ENCODE results near the gene FN1.

GRCh38 chr2:215455958-215456357, 20.1 kb upstream of the FN1 start:
- TF ChIP-seq CTCF (IDR thresholded peaks at IDR 0.05) (no peak), POLR2A (IDR thresholded peaks at IDR 0.05) (no peak)
